ENCODE measurements around the gene ANKS6.

DNA sequence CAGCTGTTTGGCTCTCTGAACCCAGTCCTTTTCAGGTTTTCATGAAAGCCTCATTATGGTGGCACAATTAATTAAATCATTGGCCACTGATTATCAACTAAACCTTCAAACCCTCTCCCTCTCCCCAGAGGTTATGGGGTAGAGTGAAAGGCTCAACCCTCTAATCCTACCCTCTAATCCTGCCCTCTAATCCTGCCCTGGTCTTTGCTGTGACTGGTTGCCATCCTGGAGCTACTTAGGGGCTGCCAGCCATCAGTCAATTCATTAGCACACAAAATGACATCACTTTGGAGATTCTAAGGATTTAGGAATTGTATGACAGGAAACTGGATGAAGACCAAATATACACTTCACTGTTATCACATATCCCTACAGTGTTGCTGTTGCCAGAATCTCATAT, 36.1 kb downstream of the ANKS6 start:
- TF ChIP-seq POLR2A (IDR thresholded peaks at IDR 0.05; ENCODE audit: low read depth, low read length) (no peak), POLR2AphosphoS5 (IDR thresholded peaks at IDR 0.05; ENCODE audit: low read depth, low read length) (no peak), TAF1 (IDR thresholded peaks at IDR 0.05; ENCODE audit: low read depth, low read length) (no peak)
